Sciatic nerve (tissue), 2 donors: Measurements from ENCODE around the gene RNASE3. TPM values are rescaled to one million over a fixed set of nuclear protein-coding genes. Genes with fewer than 3 reads are reported as not detected.
"Not testable (repeated sequence)": the region's sequence is repeated elsewhere in the genome, so short reads cannot be mapped to it uniquely, and the experiment has no call there.

Source experiments
- ATAC-seq: fragments of 200-7000 bp; cut with Tn5 transposase; one replicate; pipeline ENCODE4 v1.9.1; 2020; ENCODE audit warnings: mild to moderate bottlenecking, moderate library complexity
- DNase-seq: peaks from one replicate; pipeline ENCODE4 v3.0.0-alpha.2; 2020; ENCODE audit warnings: low spot score
- intact Hi-C: fragments of 100-400 bp; cut with DNase I; formaldehyde crosslinking; loops from one replicate; pipeline ENCODE4 v1.14.2; 2022
- total RNA-seq: library from RNA; stranded (reverse); fragmentation: NEBNext Ultra II Directional; extraction: Animal tissue kit (Norgen Biotek cat#: 25700); gene quantifications from one replicate; pipeline ENCODE4 v1.2.1, GENCODE V29; 2021
- donor health status: DM: no; HTN: no; CAD: no.
- donor health status: DM: no; HTN: no; CAD: no.

RNASE3 gene
- total RNA-seq, 1 donor from 2014 or later = 0.71 TPM

GRCh38 chr14:20905676-20906075 is 14.5 kb downstream of the RNASE3 start:
- DNase-seq (no peak), ATAC-seq (no peak)
- intact Hi-C loops = no loop called here

GRCh38 chr14:20907214-20907613 is 16.0 kb downstream of the RNASE3 start:
- no peak for ATAC-seq
- intact Hi-C loops = no loop called here

GRCh38 chr14:20910822-20911221 is 19.6 kb downstream of the RNASE3 start:
- DNase-seq, intact Hi-C loops, ATAC-seq: not testable (repeated sequence)

More at GRCh38 chr14:20907214-20907613, 16.0 kb downstream of the RNASE3 start:
- no peak for DNase-seq

- intact Hi-C loops, DNase-seq: not testable (repeated sequence)
- peak; percentile 59 for ATAC-seq
These were observed 28.0 kb downstream of the RNASE3 start for GRCh38 chr14:20919038-20919756.

- intact Hi-C loops, ATAC-seq, DNase-seq: not testable (repeated sequence)
These were observed 32.6 kb downstream of the RNASE3 start for GRCh38 chr14:20923766-20924297.

- intact Hi-C loops = no loop called here
- DNase-seq = no peak
- no peak for ATAC-seq
These were observed 43.1 kb downstream of the RNASE3 start for GRCh38 chr14:20934148-20934762.

GRCh38 chr14:20935303-20935984 is 44.3 kb downstream of the RNASE3 start:
- DNase-seq (no peak), ATAC-seq (no peak)
- intact Hi-C loops = no loop called here

Other genes starting within 250 kb of the RNASE3 start
- gene OR6S1, start 249.7 kb upstream of the RNASE3 start, total RNA-seq = not detected
- gene RNASE4, start 206.8 kb upstream of the RNASE3 start, total RNA-seq = 81.6 TPM
- 24.5 TPM for gene ANG, start 202.6 kb upstream of the RNASE3 start, total RNA-seq
- gene EDDM3A, start 145.5 kb upstream of the RNASE3 start, total RNA-seq = not detected
- gene EDDM3B, start 123.0 kb upstream of the RNASE3 start, total RNA-seq = not detected
- 15.0 TPM for gene RNASE6, start 110.1 kb upstream of the RNASE3 start, total RNA-seq
- gene RNASE1, start 88.5 kb upstream of the RNASE3 start, total RNA-seq = 357 TPM
- 3.7 TPM for gene RNASE2, start 64.1 kb downstream of the RNASE3 start, total RNA-seq
- 56.2 TPM for gene METTL17, start 98.6 kb downstream of the RNASE3 start, total RNA-seq
- gene SLC39A2, start 107.9 kb downstream of the RNASE3 start, total RNA-seq = not detected
- gene NDRG2, start 133.7 kb downstream of the RNASE3 start, total RNA-seq = 398 TPM
- 0.49 TPM for gene TPPP2, start 138.8 kb downstream of the RNASE3 start, total RNA-seq
- not detected for gene RNASE13, start 143.4 kb downstream of the RNASE3 start, total RNA-seq
- not detected for gene RNASE7, start 151.0 kb downstream of the RNASE3 start, total RNA-seq
- gene RNASE8, start 166.4 kb downstream of the RNASE3 start, total RNA-seq = not detected
- 91.1 TPM for gene ARHGEF40, start 178.9 kb downstream of the RNASE3 start, total RNA-seq
- 43.2 TPM for gene ZNF219, start 207.3 kb downstream of the RNASE3 start, total RNA-seq
- gene TMEM253, start 209.7 kb downstream of the RNASE3 start, total RNA-seq = 0.62 TPM